Measurements from ENCODE around the gene NID2.

NID2 gene

GRCh38 chr14:52068615-52069306 lies at the start of gene NID2:
Gene NID2 (minus strand): TSS chr14:52069059. CDS start chr14:52068994, 65 bp downstream.
- peak within 1 kb of the TSS; percentile 78 for H3K4me3 ChIP-seq (ENCODE audit: low read length)
- H3K4me1 ChIP-seq (ENCODE audit: insufficient read depth, low read length): peaks cover 3% of the 10 kb centered on the region; the same call in 1 of the 2 replicates
- H3K36me3 ChIP-seq (ENCODE audit: insufficient read depth, low read depth, low read length): no peaks in the 10 kb centered on the region
- no peaks in the 10 kb centered on the region for H3K9me3 ChIP-seq (ENCODE audit: insufficient read depth, low read depth, low read length)
- H3K9ac ChIP-seq (ENCODE audit: low read depth, low read length): peak within 1 kb of the TSS; percentile 42; the same call in 1 of the 2 replicates
- H3K27me3 ChIP-seq (ENCODE audit: insufficient read depth, low read length): peaks cover 67% of the 10 kb centered on the region
- no peak within 1 kb of the TSS for H3K27ac ChIP-seq (ENCODE audit: low read length)

- Histone ChIP-seq H3K9ac (ENCODE audit: low read depth, low read length) (no peak overlapping the region), H3K36me3 (ENCODE audit: insufficient read depth, low read depth, low read length) (no peaks in the 10 kb centered on the region), H3K27ac (ENCODE audit: low read length) (no peak overlapping the region), H3K4me1 (ENCODE audit: insufficient read depth, low read length) (no peaks in the 10 kb centered on the region), H3K9me3 (ENCODE audit: insufficient read depth, low read depth, low read length) (no peaks in the 10 kb centered on the region), H3K27me3 (ENCODE audit: insufficient read depth, low read length) (no peaks in the 10 kb centered on the region), H3K4me3 (ENCODE audit: low read length) (no peak overlapping the region)
Measured at GRCh38 chr14:52117111-52117832, 48.4 kb upstream of the NID2 start.

- Histone ChIP-seq H3K9ac (ENCODE audit: low read depth, low read length) (no peak overlapping the region), H3K36me3 (ENCODE audit: insufficient read depth, low read depth, low read length) (no peaks in the 10 kb centered on the region), H3K4me1 (ENCODE audit: insufficient read depth, low read length) (no peaks in the 10 kb centered on the region), H3K4me3 (ENCODE audit: low read length) (no peak overlapping the region), H3K9me3 (ENCODE audit: insufficient read depth, low read depth, low read length) (no peaks in the 10 kb centered on the region), H3K27me3 (ENCODE audit: insufficient read depth, low read length) (no peaks in the 10 kb centered on the region), H3K27ac (ENCODE audit: low read length) (no peak overlapping the region)
Measured at GRCh38 chr14:52115286-52115685, 46.4 kb upstream of the NID2 start.

GRCh38 chr14:52112336-52113018 lies 43.6 kb upstream of the NID2 start:
- Histone ChIP-seq H3K4me3 (ENCODE audit: low read length) (no peak overlapping the region), H3K27ac (ENCODE audit: low read length) (no peak overlapping the region), H3K9ac (ENCODE audit: low read depth, low read length) (no peak overlapping the region), H3K36me3 (ENCODE audit: insufficient read depth, low read depth, low read length) (no peaks in the 10 kb centered on the region), H3K27me3 (ENCODE audit: insufficient read depth, low read length) (no peaks in the 10 kb centered on the region), H3K4me1 (ENCODE audit: insufficient read depth, low read length) (no peaks in the 10 kb centered on the region), H3K9me3 (ENCODE audit: insufficient read depth, low read depth, low read length) (no peaks in the 10 kb centered on the region)

- Histone ChIP-seq H3K9ac (ENCODE audit: low read depth, low read length) (no peak overlapping the region), H3K4me3 (ENCODE audit: low read length) (no peak overlapping the region), H3K27ac (ENCODE audit: low read length) (no peak overlapping the region), H3K9me3 (ENCODE audit: insufficient read depth, low read depth, low read length) (no peaks in the 10 kb centered on the region), H3K27me3 (ENCODE audit: insufficient read depth, low read length) (no peaks in the 10 kb centered on the region), H3K4me1 (ENCODE audit: insufficient read depth, low read length) (no peaks in the 10 kb centered on the region), H3K36me3 (ENCODE audit: insufficient read depth, low read depth, low read length) (no peaks in the 10 kb centered on the region)
Measured at GRCh38 chr14:52111583-52111982, 42.7 kb upstream of the NID2 start.

GRCh38 chr14:52110441-52111086 lies 41.7 kb upstream of the NID2 start:
- Histone ChIP-seq H3K4me3 (ENCODE audit: low read length) (no peak overlapping the region), H3K36me3 (ENCODE audit: insufficient read depth, low read depth, low read length) (no peaks in the 10 kb centered on the region), H3K27ac (ENCODE audit: low read length) (no peak overlapping the region), H3K9ac (ENCODE audit: low read depth, low read length) (no peak overlapping the region), H3K27me3 (ENCODE audit: insufficient read depth, low read length) (no peaks in the 10 kb centered on the region), H3K9me3 (ENCODE audit: insufficient read depth, low read depth, low read length) (no peaks in the 10 kb centered on the region), H3K4me1 (ENCODE audit: insufficient read depth, low read length) (no peaks in the 10 kb centered on the region)

- H3K4me3 ChIP-seq (ENCODE audit: low read length): no peak overlapping the region
- H3K27ac ChIP-seq (ENCODE audit: low read length): no peak overlapping the region
- H3K36me3 ChIP-seq (ENCODE audit: insufficient read depth, low read depth, low read length): no peaks in the 10 kb centered on the region
- no peaks in the 10 kb centered on the region for H3K4me1 ChIP-seq (ENCODE audit: insufficient read depth, low read length)
- H3K27me3 ChIP-seq (ENCODE audit: insufficient read depth, low read length): no peaks in the 10 kb centered on the region
- H3K9me3 ChIP-seq (ENCODE audit: insufficient read depth, low read depth, low read length): no peaks in the 10 kb centered on the region
- H3K9ac ChIP-seq (ENCODE audit: low read depth, low read length): no peak overlapping the region
Measured at GRCh38 chr14:52108823-52109222, 40.0 kb upstream of the NID2 start.

GRCh38 chr14:52106840-52107239 lies 38.0 kb upstream of the NID2 start:
- Histone ChIP-seq H3K4me1 (ENCODE audit: insufficient read depth, low read length) (no peaks in the 10 kb centered on the region), H3K9ac (ENCODE audit: low read depth, low read length) (no peak overlapping the region), H3K36me3 (ENCODE audit: insufficient read depth, low read depth, low read length) (no peaks in the 10 kb centered on the region), H3K4me3 (ENCODE audit: low read length) (no peak overlapping the region), H3K27me3 (ENCODE audit: insufficient read depth, low read length) (no peaks in the 10 kb centered on the region), H3K9me3 (ENCODE audit: insufficient read depth, low read depth, low read length) (no peaks in the 10 kb centered on the region), H3K27ac (ENCODE audit: low read length) (no peak overlapping the region)

GRCh38 chr14:52103416-52103815 lies 34.6 kb upstream of the NID2 start:
- Histone ChIP-seq H3K36me3 (ENCODE audit: insufficient read depth, low read depth, low read length) (no peaks in the 10 kb centered on the region), H3K4me1 (ENCODE audit: insufficient read depth, low read length) (peaks cover 4% of the 10 kb centered on the region; the same call in 1 of the 2 replicates), H3K4me3 (ENCODE audit: low read length) (no peak overlapping the region), H3K9me3 (ENCODE audit: insufficient read depth, low read depth, low read length) (no peaks in the 10 kb centered on the region), H3K9ac (ENCODE audit: low read depth, low read length) (no peak overlapping the region), H3K27me3 (ENCODE audit: insufficient read depth, low read length) (no peaks in the 10 kb centered on the region), H3K27ac (ENCODE audit: low read length) (no peak overlapping the region)

- no peaks in the 10 kb centered on the region for H3K9me3 ChIP-seq (ENCODE audit: insufficient read depth, low read depth, low read length)
- H3K27ac ChIP-seq (ENCODE audit: low read length): no peak overlapping the region
- H3K27me3 ChIP-seq (ENCODE audit: insufficient read depth, low read length): no peaks in the 10 kb centered on the region
- no peak overlapping the region for H3K4me3 ChIP-seq (ENCODE audit: low read length)
- H3K4me1 ChIP-seq (ENCODE audit: insufficient read depth, low read length): no peaks in the 10 kb centered on the region
- H3K9ac ChIP-seq (ENCODE audit: low read depth, low read length): no peak overlapping the region
- H3K36me3 ChIP-seq (ENCODE audit: insufficient read depth, low read depth, low read length): no peaks in the 10 kb centered on the region
Measured at GRCh38 chr14:52095794-52096193, 26.9 kb upstream of the NID2 start.

- Histone ChIP-seq H3K36me3 (ENCODE audit: insufficient read depth, low read depth, low read length) (no peaks in the 10 kb centered on the region), H3K9me3 (ENCODE audit: insufficient read depth, low read depth, low read length) (no peaks in the 10 kb centered on the region), H3K4me3 (ENCODE audit: low read length) (no peak overlapping the region), H3K4me1 (ENCODE audit: insufficient read depth, low read length) (no peaks in the 10 kb centered on the region), H3K27me3 (ENCODE audit: insufficient read depth, low read length) (no peaks in the 10 kb centered on the region), H3K9ac (ENCODE audit: low read depth, low read length) (no peak overlapping the region), H3K27ac (ENCODE audit: low read length) (no peak overlapping the region)
Measured at GRCh38 chr14:52095336-52095735, 26.5 kb upstream of the NID2 start.
